Measurements from ENCODE around the gene TNRC6B. TPM values are rescaled to one million over a fixed set of nuclear protein-coding genes. Genes with fewer than 3 reads are reported as not detected.
A peak's percentile ranks its signal among the peaks of the same experiment; 100 is the strongest.

Gene TNRC6B
- total and polyA plus RNA-seq, 4 donors, result 6.2 to 70.4 (median 26.5) TPM

- WGBS, 2 donors, result 56 to 60% methylated on average over 5 of the region's 5 CpGs
- no peaks in the 10 kb centered on the region for H3K36me3 ChIP-seq (ENCODE audit: control insufficient read depth in 4 of 4, insufficient read depth in 4 of 4, low read length in 4 of 4)
- H3K9me3 ChIP-seq (ENCODE audit: control insufficient read depth in 4 of 4, insufficient read depth in 3 of 4, low read length in 3 of 4), result no peaks in the 10 kb centered on the region
- H3K27me3 ChIP-seq (ENCODE audit: control insufficient read depth in 3 of 3, insufficient read depth in 3 of 3, low read length in 2 of 3), result no peaks in the 10 kb centered on the region
- peak; percentile 37 to 73 (median 54) for DNase-seq
- no peak for ATAC-seq (ENCODE audit: insufficient read depth, low FRiP score)
- H3K9ac ChIP-seq (ENCODE audit: insufficient read depth in 1 of 2, low read length in 2 of 2), result peak overlapping the region in 1 of 2 donors; percentile 19
- peak overlapping the region in 1 of 2 donors; percentile 89 for H3K27ac ChIP-seq (ENCODE audit: low read depth in 1 of 2, low read length in 1 of 2)
- no peak overlapping the region for H3K4me3 ChIP-seq
- H3K4me1 ChIP-seq (ENCODE audit: control insufficient read depth in 5 of 5, insufficient read depth in 5 of 5, low read length in 5 of 5), result peaks cover 5 to 36% (median 33%) of the 10 kb centered on the region in 5 donors
- no peak for TF ChIP-seq CTCF (IDR thresholded peaks at IDR 0.05; ENCODE audit: control extremely low read depth, extremely low read depth)
Observed at GRCh38 chr22:40203572-40203971, 25.8 kb downstream of the TNRC6B start.

GRCh38 chr22:40204321-40205116, 26.8 kb downstream of the TNRC6B start:
- no peak for ATAC-seq (ENCODE audit: insufficient read depth, low FRiP score)
- peak overlapping the region; percentile 46 to 89 for H3K27ac ChIP-seq (ENCODE audit: low read depth in 1 of 2, low read length in 1 of 2)
- no peaks in the 10 kb centered on the region for H3K27me3 ChIP-seq (ENCODE audit: control insufficient read depth in 3 of 3, insufficient read depth in 3 of 3, low read length in 2 of 3)
- DNase-seq, result peak; percentile 28 to 47 (median 39)
- peaks cover 5 to 45% (median 33%) of the 10 kb centered on the region in 5 donors for H3K4me1 ChIP-seq (ENCODE audit: control insufficient read depth in 5 of 5, insufficient read depth in 5 of 5, low read length in 5 of 5)
- H3K36me3 ChIP-seq (ENCODE audit: control insufficient read depth in 4 of 4, insufficient read depth in 4 of 4, low read length in 4 of 4), result no peaks in the 10 kb centered on the region
- no peaks in the 10 kb centered on the region for H3K9me3 ChIP-seq (ENCODE audit: control insufficient read depth in 4 of 4, insufficient read depth in 3 of 4, low read length in 3 of 4)
- TF ChIP-seq CTCF (IDR thresholded peaks at IDR 0.05; ENCODE audit: control extremely low read depth, extremely low read depth), result no peak
- 36 to 54% methylated on average over 5 of the region's 5 CpGs for WGBS, 2 donors
- no peak overlapping the region for H3K4me3 ChIP-seq
- no peak overlapping the region for H3K9ac ChIP-seq (ENCODE audit: insufficient read depth in 1 of 2, low read length in 2 of 2)

GRCh38 chr22:40206561-40206960, 28.8 kb downstream of the TNRC6B start:
- H3K9me3 ChIP-seq (ENCODE audit: control insufficient read depth in 4 of 4, insufficient read depth in 3 of 4, low read length in 3 of 4), result no peaks in the 10 kb centered on the region
- DNase-seq (no peak), ATAC-seq (ENCODE audit: insufficient read depth, low FRiP score) (no peak)
- no peak for TF ChIP-seq CTCF (IDR thresholded peaks at IDR 0.05; ENCODE audit: control extremely low read depth, extremely low read depth)
- no peak overlapping the region for H3K9ac ChIP-seq (ENCODE audit: insufficient read depth in 1 of 2, low read length in 2 of 2)
- no peak overlapping the region for H3K27ac ChIP-seq (ENCODE audit: low read depth in 1 of 2, low read length in 1 of 2)
- 94 to 95% methylated on average over 15 of the region's 15 CpGs for WGBS, 2 donors
- no peaks in the 10 kb centered on the region for H3K27me3 ChIP-seq (ENCODE audit: control insufficient read depth in 3 of 3, insufficient read depth in 3 of 3, low read length in 2 of 3)
- H3K4me3 ChIP-seq, result no peak overlapping the region
- no peaks in the 10 kb centered on the region for H3K36me3 ChIP-seq (ENCODE audit: control insufficient read depth in 4 of 4, insufficient read depth in 4 of 4, low read length in 4 of 4)
- peaks cover 6 to 48% (median 39%) of the 10 kb centered on the region in 5 donors for H3K4me1 ChIP-seq (ENCODE audit: control insufficient read depth in 5 of 5, insufficient read depth in 5 of 5, low read length in 5 of 5)

Data from lung (tissue), 12 donors.